ENCODE results near the gene DEFB112.

GRCh38 chr6:50047026-50047425 is 2.7 kb downstream of the DEFB112 start:
- TF ChIP-seq EZH2phosphoT487 (IDR thresholded peaks at IDR 0.05; ENCODE audit: low read depth, severe bottlenecking, unreplicated experiment) = no peak
- no peak for TF ChIP-seq CTCF (IDR thresholded peaks at IDR 0.05; ENCODE audit: poor library complexity)

All from hepatocyte (in vitro differentiated cells).